Measurements from ENCODE around the gene CDON. TPM values are rescaled to one million over a fixed set of nuclear protein-coding genes. Genes with fewer than 3 reads are reported as not detected.

CDON gene
- total and polyA plus RNA-seq, 2 of the 13 experiments (the other 11 are each of a cell fraction or from before 2014, with no cell fraction given), result 9.6 to 12.8 TPM

GRCh38 chr11:125932301-125932700, 130.4 kb downstream of the CDON start:
- peaks cover 28% of the 10 kb centered on the region for H3K4me1 ChIP-seq (ENCODE audit: insufficient read depth, low read length)
- no peak overlapping the region for H2AFZ ChIP-seq (ENCODE audit: low read length)
- no peak for ATAC-seq
- no peak overlapping the region for H3K27ac ChIP-seq (ENCODE audit: extremely low read length, insufficient read depth, low read length)
- no peak for FAIRE-seq
- no peaks in the 10 kb centered on the region for H4K20me1 ChIP-seq (ENCODE audit: insufficient read depth, low read length)
- ChIA-PET CTCF (ENCODE audit: low intra/inter-chr PET ratio, low total read pairs) (no interaction called here), POLR2A (no interaction called here)
- 0 out of 5 replicates have a peak, but pooled peaks cover 0 to 8% of the 10 kb centered on the region in 2 experiments for H3K27me3 ChIP-seq (ENCODE audit: control insufficient read depth in 1 of 2, insufficient read depth in 2 of 2, low read length in 2 of 2)
- no peaks in the 10 kb centered on the region for H3K9me3 ChIP-seq (ENCODE audit: low read length)
- no peaks in the 10 kb centered on the region for H3K36me3 ChIP-seq (replicated peaks in 1 of 2; ENCODE audit: control insufficient read depth in 1 of 2, insufficient read depth in 2 of 2, low read length in 2 of 2)
- intact Hi-C loops (cut with micrococcal nuclease; ENCODE audit: unreplicated experiment) (no loop called here), in situ Hi-C loops (cut with HindIII; ENCODE audit: extremely low pct_ligation_motif_present, low pct_unique_long_range_greater_than_20kb) (no loop called here)
- no peak for TF ChIP-seq DPF2 (CRISPR knock-in tag; IDR thresholded peaks at IDR 0.05; ENCODE audit: borderline replicate concordance, low read depth)
- TF ChIP-seq, protein P1, sequence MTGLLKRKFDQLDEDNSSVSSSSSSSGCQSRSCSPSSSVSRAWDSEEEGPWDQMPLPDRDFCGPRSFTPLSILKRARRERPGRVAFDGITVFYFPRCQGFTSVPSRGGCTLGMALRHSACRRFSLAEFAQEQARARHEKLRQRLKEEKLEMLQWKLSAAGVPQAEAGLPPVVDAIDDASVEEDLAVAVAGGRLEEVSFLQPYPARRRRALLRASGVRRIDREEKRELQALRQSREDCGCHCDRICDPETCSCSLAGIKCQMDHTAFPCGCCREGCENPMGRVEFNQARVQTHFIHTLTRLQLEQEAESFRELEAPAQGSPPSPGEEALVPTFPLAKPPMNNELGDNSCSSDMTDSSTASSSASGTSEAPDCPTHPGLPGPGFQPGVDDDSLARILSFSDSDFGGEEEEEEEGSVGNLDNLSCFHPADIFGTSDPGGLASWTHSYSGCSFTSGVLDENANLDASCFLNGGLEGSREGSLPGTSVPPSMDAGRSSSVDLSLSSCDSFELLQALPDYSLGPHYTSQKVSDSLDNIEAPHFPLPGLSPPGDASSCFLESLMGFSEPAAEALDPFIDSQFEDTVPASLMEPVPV (CRISPR knock-in tag; IDR thresholded peaks at IDR 0.05), result no peak
- TF ChIP-seq NFKB2 (CRISPR knock-in tag; IDR thresholded peaks at IDR 0.05; ENCODE audit: borderline replicate concordance), result no peak
- no peak for TF ChIP-seq SMYD3 (CRISPR knock-in tag; IDR thresholded peaks at IDR 0.05)
- TF ChIP-seq ZNF552 (CRISPR knock-in tag; IDR thresholded peaks at IDR 0.05; ENCODE audit: borderline replicate concordance), result no peak
- no peak for TF ChIP-seq SETDB1 (CRISPR knock-in tag; IDR thresholded peaks at IDR 0.05; ENCODE audit: borderline replicate concordance)
- no peak for TF ChIP-seq MAFG (CRISPR knock-in tag; IDR thresholded peaks at IDR 0.05)
- TF ChIP-seq JUND (CRISPR knock-in tag; IDR thresholded peaks at IDR 0.05), result no peak
- TF ChIP-seq ZNF883 (CRISPR knock-in tag; IDR thresholded peaks at IDR 0.05; ENCODE audit: not compliant biosample characterization), result no peak
- no peak for TF ChIP-seq HNF1B (CRISPR knock-in tag; IDR thresholded peaks at IDR 0.05)
- no peak for TF ChIP-seq PLSCR1 (CRISPR knock-in tag; IDR thresholded peaks at IDR 0.05; ENCODE audit: borderline replicate concordance)
- no peak for TF ChIP-seq HOXA5 (CRISPR knock-in tag; IDR thresholded peaks at IDR 0.05)
- no peak overlapping the region for H3K9ac ChIP-seq (ENCODE audit: insufficient read depth, low read depth, low read length)
- H3K79me2 ChIP-seq (ENCODE audit: insufficient read depth, low read length), result no peaks in the 10 kb centered on the region
- WGBS (ENCODE audit: low lambda C conversion rate), result 79% methylated on average over 4 of the region's 9 CpGs
- no TSS peak for BruUV-seq (replicated peaks)
- no peak for DNase-seq (ENCODE audit: low spot score)
- H3K4me3 ChIP-seq (replicated peaks in 1 of 3; ENCODE audit: insufficient read depth in 1 of 3, low read depth in 2 of 3, low read length in 3 of 3), result no peak overlapping the region
- H3K4me2 ChIP-seq (ENCODE audit: low read depth, low read length), result no peak overlapping the region

Data from HepG2 (cell line).